ENCODE data around the gene KCNK18. TPM values are rescaled to one million over a fixed set of nuclear protein-coding genes. Genes with fewer than 3 reads are reported as not detected.

KCNK18 gene
- total RNA-seq, 2 experiments from 2014 or later = not detected

DNA sequence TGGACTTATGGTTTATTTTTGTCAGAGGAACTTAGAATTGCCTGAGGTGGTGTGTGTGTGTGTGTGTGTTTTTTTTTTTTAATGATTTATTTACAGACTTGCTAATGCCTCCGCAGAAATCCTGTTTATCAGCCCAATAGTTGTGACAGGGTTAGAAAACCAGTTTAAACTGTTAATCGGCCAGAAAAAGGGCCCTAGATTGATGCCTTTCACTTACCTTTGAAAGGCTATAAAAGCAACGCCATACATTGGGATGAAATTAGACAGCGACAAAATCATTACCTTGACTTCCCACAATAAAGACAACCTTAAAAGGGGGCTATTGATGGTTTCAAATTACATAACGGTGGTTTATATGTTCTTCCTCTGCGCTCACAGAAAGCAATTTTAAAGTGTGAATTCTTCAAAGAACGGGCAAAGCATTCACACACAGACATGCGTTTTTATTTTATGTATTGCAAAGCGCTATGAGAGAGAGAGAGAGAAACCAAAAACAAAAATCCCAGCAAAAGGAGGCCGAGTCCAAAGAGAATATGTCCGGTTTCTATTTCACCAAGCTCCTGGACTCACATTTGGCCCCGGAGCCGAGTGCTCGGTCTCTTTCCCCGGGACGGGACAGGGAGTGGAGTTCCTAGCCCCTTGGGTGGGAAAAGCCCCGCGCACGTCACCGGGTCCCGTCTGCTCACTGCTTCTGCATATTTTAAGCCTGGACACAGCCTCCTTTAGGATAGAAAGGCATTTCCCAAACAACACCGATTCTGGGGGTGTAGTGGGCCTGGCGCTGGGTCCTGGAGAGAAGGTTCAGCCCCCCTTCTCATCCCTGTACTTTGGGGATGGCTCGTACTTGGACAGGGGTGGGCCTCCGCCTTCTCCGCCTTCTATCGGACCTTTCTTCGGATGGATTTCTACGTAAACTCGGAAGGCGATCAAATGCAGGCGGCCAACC, 32.4 kb upstream of the KCNK18 start:
- H3K4me3 Mint-ChIP-seq = no peak overlapping the region
- H3K36me3 Mint-ChIP-seq (ENCODE audit: low read depth) = no peaks in the 10 kb centered on the region
- DNase-seq (no peak), ATAC-seq (no peak)
- ChIA-PET CTCF (interaction anchor here (1.4 to 4.6 kb wide), 4 partner anchors 11 to 377 kb away, joined by 4 to 34 read pairs (median 18); no protein-coding TSS in a partner anchor), POLR2A (interaction anchor here (0.8 kb wide), 1 partner anchor 412 kb away, joined by 5 read pairs; no protein-coding TSS in a partner anchor)
- intact Hi-C loops (cut with DNase I, micrococcal nuclease) = loop anchor here (2.0 to 10.0 kb wide), 3 partner anchors 30 to 890 kb away; partner anchors contain the start of genes EMX2 (in 1 of the 2) and GFRA1 (in 1 of the 2)
- no peak overlapping the region for H3K27ac Mint-ChIP-seq
- H3K4me1 Mint-ChIP-seq = peaks cover 43% of the 10 kb centered on the region
- peaks cover 72% of the 10 kb centered on the region for H3K27me3 Mint-ChIP-seq
- H3K9me3 Mint-ChIP-seq (ENCODE audit: low read depth) = no peaks in the 10 kb centered on the region

DNA sequence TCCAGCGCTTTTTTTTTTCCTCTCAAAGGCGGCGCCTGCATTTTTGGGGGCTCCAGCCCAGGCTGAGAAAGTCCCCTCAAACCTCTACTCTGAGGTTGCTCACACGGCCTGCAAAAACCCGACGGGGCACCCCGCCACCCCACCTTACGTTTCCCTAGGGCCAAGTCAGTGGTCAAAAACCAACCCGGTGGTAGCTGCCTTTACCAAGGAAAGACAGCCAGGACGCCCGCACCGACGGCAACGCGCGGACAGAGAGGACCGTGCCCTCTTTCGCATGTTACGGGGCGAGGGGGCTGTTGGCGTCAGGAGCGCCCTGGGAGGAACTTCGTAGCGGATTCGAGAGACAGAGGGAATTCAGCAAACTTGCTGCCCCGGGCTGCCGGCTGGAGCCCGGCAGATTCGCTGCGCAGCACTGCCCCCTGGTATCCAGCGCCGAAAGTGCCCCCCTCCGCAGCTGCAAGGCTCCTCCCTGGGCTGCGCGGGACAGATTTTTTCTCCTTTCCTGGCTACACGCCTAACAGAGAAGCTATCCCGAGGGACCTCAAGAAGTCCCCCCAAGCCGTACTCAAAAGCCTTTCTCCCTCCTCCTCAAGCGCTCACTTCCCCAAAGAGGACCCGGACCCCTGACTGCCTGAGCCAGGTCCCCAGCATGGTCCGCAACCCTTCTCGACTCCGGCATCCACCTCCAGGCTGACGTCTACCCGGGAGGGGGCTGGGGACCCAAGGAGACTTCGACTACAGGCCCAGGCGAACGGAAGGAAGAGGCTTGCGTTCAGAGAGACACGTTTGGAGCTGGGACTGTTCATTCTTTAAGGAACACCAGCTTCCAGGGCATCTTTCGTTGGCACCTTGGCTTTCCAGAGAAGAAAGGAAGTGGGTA, 31.5 kb upstream of the KCNK18 start:
- Mint-ChIP-seq H3K27me3 (peaks cover 72% of the 10 kb centered on the region), H3K27ac (no peak overlapping the region), H3K4me1 (peaks cover 47% of the 10 kb centered on the region), H3K36me3 (ENCODE audit: low read depth) (no peaks in the 10 kb centered on the region), H3K9me3 (ENCODE audit: low read depth) (no peaks in the 10 kb centered on the region), H3K4me3 (no peak overlapping the region)
- CTCF ChIA-PET = interaction anchor here (0.7 to 4.6 kb wide), 6 partner anchors 10 to 386 kb away, joined by 3 to 34 read pairs (median 21); no protein-coding TSS in a partner anchor
- ATAC-seq (peak; percentile 27), DNase-seq (peak; percentile 59)
- intact Hi-C loops (cut with DNase I, micrococcal nuclease) = loop anchor here (1.0 to 10.0 kb wide), 5 partner anchors 27 to 891 kb away; partner anchors contain the start of genes EMX2 (in 1 of the 2), GFRA1 (in 1 of the 2) and VAX1 (in 1 of the 2)
- POLR2A ChIA-PET = interaction anchor here (0.6 kb wide), 1 partner anchor 608 kb away, joined by 3 read pairs; no protein-coding TSS in a partner anchor

DNA sequence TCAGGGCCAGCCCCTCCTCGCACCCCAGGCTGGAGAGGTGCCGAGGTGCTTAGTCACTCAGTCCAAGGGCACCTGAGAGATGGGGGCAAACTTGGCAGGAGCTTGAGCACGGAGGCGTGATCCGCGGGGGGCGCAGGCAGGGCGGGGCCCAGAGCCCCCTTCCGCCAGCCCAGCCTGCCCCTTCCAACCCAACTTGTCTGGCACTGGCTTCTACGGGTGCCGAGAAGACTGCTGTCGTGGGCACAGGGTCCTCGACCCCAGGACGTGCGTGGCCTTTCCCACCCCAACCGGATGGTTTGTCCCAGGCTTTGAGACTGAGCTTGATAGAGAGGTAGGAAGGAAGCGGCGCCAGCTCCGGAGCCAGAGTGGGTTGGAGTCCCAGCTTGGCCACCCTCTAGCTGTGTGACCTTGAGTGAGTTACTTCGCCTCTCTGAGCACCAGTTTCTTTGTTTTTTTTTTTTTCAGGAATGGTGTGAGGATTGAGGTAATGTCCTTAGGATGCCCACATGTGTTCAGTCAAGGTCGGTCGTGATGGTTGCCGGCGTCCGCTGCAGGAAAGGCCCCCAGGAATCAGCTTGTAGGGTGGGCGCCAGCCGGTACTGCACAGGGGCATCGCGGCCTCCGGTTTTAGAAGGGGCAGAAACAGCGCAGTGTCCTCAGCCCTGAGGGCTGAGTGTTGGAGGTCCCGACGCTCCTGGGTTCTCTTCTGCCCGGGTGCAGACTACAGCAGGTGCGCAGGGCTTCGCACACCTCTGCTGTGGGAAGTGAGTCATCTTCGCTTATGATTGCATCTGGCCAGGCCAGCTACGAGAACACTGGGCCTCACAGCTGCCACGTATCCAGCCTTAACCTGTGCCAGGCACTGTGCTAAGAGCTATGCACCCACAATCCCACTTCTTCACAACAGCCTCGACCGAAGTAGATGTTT, 30.6 kb upstream of the KCNK18 start:
- Mint-ChIP-seq H3K27ac (no peak overlapping the region), H3K4me3 (no peak overlapping the region)
- POLR2A ChIA-PET = interaction anchor here (0.6 to 0.7 kb wide), 2 partner anchors 29 to 607 kb away, joined by 3 read pairs; no protein-coding TSS in a partner anchor

DNA sequence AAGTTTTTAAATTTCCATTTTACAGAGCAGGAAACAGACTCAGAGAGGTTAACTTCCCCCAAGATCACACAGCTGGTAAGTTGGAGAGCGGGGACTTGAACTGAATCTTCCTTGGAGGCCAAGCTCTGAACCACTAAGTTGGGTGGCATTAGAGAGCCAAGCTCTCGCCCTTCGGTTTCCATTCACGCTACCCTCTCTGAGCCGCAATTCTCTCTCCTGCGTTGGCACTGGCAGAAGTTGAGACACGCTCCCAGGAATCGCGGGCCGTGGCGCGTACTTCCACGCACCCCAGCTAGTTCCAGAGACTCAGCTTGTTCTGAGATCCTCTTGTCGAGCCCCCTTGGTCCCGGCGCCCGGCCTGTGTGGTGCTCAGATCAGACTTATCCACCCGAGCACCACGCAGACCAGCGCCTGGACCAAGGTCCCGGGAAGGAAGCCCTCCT, 29.9 kb upstream of the KCNK18 start:
- POLR2A ChIA-PET = interaction anchor here (0.7 kb wide), 1 partner anchor 30 kb away, joined by 3 read pairs; no protein-coding TSS in a partner anchor
- H3K27ac Mint-ChIP-seq = no peak overlapping the region
- H3K27me3 Mint-ChIP-seq = peaks cover 73% of the 10 kb centered on the region
- peak; percentile 6 for DNase-seq
- H3K4me3 Mint-ChIP-seq = no peak overlapping the region
- ATAC-seq = no peak
- no peaks in the 10 kb centered on the region for H3K36me3 Mint-ChIP-seq (ENCODE audit: low read depth)
- H3K9me3 Mint-ChIP-seq (ENCODE audit: low read depth) = no peaks in the 10 kb centered on the region
- CTCF ChIA-PET = interaction anchor here (0.5 to 4.6 kb wide), 24 partner anchors 9 to 511 kb away, joined by 3 to 34 read pairs (median 5); no protein-coding TSS in a partner anchor
- intact Hi-C loops (cut with DNase I, micrococcal nuclease) = loop anchor here (2.0 to 10.0 kb wide), 3 partner anchors 367 to 893 kb away; partner anchors contain the start of genes EMX2 (in 1 of the 2) and GFRA1 (in 1 of the 2)
- peaks cover 44% of the 10 kb centered on the region for H3K4me1 Mint-ChIP-seq

More for the DNA sequence above, 30.6 kb upstream of the KCNK18 start:
- CTCF ChIA-PET = interaction anchor here (0.8 to 4.6 kb wide), 18 partner anchors 8 to 484 kb away, joined by 3 to 34 read pairs (median 6); no protein-coding TSS in a partner anchor
- H3K36me3 Mint-ChIP-seq (ENCODE audit: low read depth) = no peaks in the 10 kb centered on the region
- ATAC-seq = peak; percentile 47
- H3K9me3 Mint-ChIP-seq (ENCODE audit: low read depth) = no peaks in the 10 kb centered on the region
- peaks cover 71% of the 10 kb centered on the region for H3K27me3 Mint-ChIP-seq
- peak; percentile 35 for DNase-seq
- intact Hi-C loops (cut with DNase I, micrococcal nuclease) = loop anchor here (1.0 to 10.0 kb wide), 4 partner anchors 28 to 892 kb away; partner anchors contain the start of genes EMX2 (in 1 of the 2), GFRA1 (in 1 of the 2) and VAX1 (in 1 of the 2)
- H3K4me1 Mint-ChIP-seq = peaks cover 47% of the 10 kb centered on the region

DNA sequence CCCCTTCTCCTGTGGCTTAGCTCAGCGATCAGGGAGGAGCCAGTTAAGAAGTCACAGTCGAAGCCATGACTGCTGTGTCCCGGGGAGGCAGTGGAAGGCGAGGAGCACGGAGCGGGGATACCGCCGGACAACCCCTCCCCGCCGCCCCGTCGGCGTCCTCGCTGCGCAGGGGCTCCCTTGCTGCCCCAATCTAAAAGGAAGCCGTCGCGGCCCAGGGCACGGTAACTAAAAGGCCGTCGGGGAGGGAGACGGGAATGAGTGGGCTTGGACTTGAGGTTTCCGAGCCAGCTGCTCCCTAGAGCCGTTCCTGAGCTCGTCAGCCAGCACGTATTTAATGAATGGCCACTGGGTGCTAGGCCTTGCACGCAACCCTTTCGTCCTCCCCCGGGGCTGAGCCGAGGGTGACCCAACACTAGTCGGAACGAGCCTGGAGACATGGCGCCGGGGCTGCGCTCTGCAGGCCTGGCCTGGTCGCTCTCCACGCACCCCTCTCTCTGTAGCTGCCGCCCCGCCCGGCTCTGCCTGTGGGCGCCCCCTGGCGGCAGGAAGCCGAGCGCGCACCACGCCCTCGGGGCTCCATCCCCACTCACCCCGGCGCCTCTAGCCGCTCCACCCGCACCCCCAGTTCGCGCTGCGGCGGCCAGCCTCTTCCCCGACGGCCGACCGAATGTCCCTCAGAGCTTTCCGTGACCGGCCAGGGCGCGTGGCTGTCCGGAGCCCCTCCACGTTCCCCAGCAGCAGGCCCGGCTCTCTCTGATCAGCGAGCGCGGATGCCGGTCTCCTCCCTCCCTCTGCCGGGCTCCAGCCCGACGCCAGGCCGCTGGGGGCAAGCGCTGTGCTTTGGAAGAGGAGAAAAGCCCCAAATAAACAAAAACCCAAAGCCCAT, 29.3 kb upstream of the KCNK18 start:
- H3K4me3 Mint-ChIP-seq = peak overlapping the region; percentile 26

DNA sequence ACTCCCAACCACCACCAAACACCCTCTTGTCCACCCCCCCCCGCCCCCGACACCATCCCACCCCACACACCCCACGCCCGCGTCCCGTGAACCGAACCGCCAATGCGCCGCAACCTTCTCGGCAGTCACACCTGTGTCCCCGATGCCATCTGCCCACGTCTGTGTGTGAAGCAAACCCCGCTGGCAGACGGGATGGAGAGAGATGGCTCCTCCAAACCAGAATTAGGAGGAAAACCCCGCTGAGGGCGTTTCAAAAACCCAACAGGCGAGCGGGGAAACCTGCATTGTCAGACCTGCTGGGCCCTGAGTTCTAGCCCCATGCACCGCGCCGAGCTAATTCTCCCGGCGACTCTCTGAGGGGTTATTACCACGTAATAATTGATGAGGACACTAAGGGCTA, 28.6 kb upstream of the KCNK18 start:
- Mint-ChIP-seq H3K27me3 (peaks cover 74% of the 10 kb centered on the region), H3K9me3 (ENCODE audit: low read depth) (no peaks in the 10 kb centered on the region), H3K36me3 (ENCODE audit: low read depth) (no peaks in the 10 kb centered on the region), H3K27ac (no peak overlapping the region), H3K4me3 (peak overlapping the region; percentile 21), H3K4me1 (peaks cover 38% of the 10 kb centered on the region)
- intact Hi-C loops (cut with DNase I, micrococcal nuclease) = loop anchor here (2.0 to 10.0 kb wide), 4 partner anchors 36 to 894 kb away; partner anchors contain the start of genes EMX2 (in 1 of the 2), ENO4 (in 1 of the 2) and GFRA1 (in 1 of the 2)
- no peak for ATAC-seq
- ChIA-PET CTCF (interaction anchor here (0.6 to 4.6 kb wide), 11 partner anchors 25 to 383 kb away, joined by 3 to 34 read pairs (median 6); no protein-coding TSS in a partner anchor), POLR2A (no interaction called here)
- DNase-seq = peak; percentile 24

More for the DNA sequence above, 29.3 kb upstream of the KCNK18 start:
- Mint-ChIP-seq H3K27ac (no peak overlapping the region), H3K36me3 (ENCODE audit: low read depth) (no peaks in the 10 kb centered on the region), H3K4me1 (peaks cover 40% of the 10 kb centered on the region), H3K27me3 (peaks cover 72% of the 10 kb centered on the region), H3K9me3 (ENCODE audit: low read depth) (no peaks in the 10 kb centered on the region)
- intact Hi-C loops (cut with DNase I, micrococcal nuclease) = loop anchor here (2.0 to 10.0 kb wide), 5 partner anchors 35 to 893 kb away; partner anchors contain the start of genes EMX2 (in 1 of the 2), ENO4 (in 1 of the 2) and GFRA1 (in 1 of the 2)
- ChIA-PET CTCF (interaction anchor here (0.5 to 4.6 kb wide), 23 partner anchors 8 to 512 kb away, joined by 3 to 34 read pairs (median 5); no protein-coding TSS in a partner anchor), POLR2A (no interaction called here)
- peak; percentile 88 for ATAC-seq
- DNase-seq = peak; percentile 85

DNA sequence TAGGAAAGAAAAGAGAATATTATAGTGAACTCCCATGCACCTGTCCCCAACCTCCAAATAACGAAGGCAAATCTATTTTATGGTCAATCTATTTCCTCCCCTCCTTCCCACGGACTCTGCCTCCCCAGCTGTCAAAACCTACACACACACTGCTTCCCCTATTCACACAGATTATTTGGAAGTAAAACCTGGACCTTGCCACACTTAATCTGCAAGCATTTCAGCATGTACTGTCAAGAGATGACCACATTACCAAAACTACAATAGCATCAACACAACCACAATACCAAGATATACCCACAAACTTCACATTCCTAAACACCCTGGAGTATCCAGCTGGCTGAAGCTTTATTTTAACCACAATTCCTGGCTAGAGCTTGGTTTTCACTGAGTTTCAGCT, 27.8 kb upstream of the KCNK18 start:
- H3K27ac Mint-ChIP-seq = no peak overlapping the region
- H3K4me1 Mint-ChIP-seq = peaks cover 37% of the 10 kb centered on the region
- CTCF ChIA-PET = interaction anchor here (0.6 to 3.7 kb wide), 7 partner anchors 11 to 383 kb away, joined by 3 to 34 read pairs (median 4); partner anchors contain the start of gene VAX1
- ATAC-seq (no peak), DNase-seq (no peak)
- no peak overlapping the region for H3K4me3 Mint-ChIP-seq
- H3K27me3 Mint-ChIP-seq = peaks cover 68% of the 10 kb centered on the region
- no peaks in the 10 kb centered on the region for H3K36me3 Mint-ChIP-seq (ENCODE audit: low read depth)
- no peaks in the 10 kb centered on the region for H3K9me3 Mint-ChIP-seq (ENCODE audit: low read depth)
- intact Hi-C loops (cut with DNase I, micrococcal nuclease) = loop anchor here (2.0 to 10.0 kb wide), 4 partner anchors 37 to 895 kb away; partner anchors contain the start of genes EMX2 (in 1 of the 2), ENO4 (in 1 of the 2) and GFRA1 (in 1 of the 2)
- POLR2A ChIA-PET = interaction anchor here (0.6 kb wide), 1 partner anchor 417 kb away, joined by 8 read pairs; no protein-coding TSS in a partner anchor

DNA sequence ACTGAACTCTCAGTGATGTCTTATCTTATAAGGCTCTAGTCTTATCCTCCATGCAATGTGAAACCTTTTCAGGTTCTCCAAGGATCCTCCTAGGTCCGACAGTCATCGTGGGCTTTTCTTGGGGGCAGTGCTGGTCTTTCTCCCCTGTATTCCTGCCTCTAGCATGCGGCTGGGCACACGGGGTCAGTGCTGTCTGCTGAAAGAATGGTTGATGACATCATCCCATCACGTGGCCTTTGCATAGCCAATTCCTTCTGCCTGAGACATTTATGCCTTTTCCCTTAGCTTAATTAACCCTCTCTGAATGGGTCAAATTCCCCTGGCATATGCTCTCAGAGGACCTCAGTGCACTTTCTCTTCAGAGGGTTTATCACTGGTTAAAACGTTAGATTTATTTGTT, 27.0 kb upstream of the KCNK18 start:
- intact Hi-C loops (cut with DNase I, micrococcal nuclease) = loop anchor here (10.0 kb wide), 2 partner anchors 165 to 725 kb away; partner anchors contain the start of gene SHTN1 (in 1 of the 2)
- no peaks in the 10 kb centered on the region for H3K9me3 Mint-ChIP-seq (ENCODE audit: low read depth)
- DNase-seq = peak; percentile 9
- H3K4me1 Mint-ChIP-seq = peaks cover 38% of the 10 kb centered on the region
- no peaks in the 10 kb centered on the region for H3K36me3 Mint-ChIP-seq (ENCODE audit: low read depth)
- no peak for ATAC-seq
- H3K27ac Mint-ChIP-seq = no peak overlapping the region
- ChIA-PET CTCF (interaction anchor here (1.1 to 1.8 kb wide), 3 partner anchors 12 to 373 kb away, joined by 3 to 5 read pairs (median 3); partner anchors contain the start of gene VAX1), POLR2A (no interaction called here)
- peaks cover 61% of the 10 kb centered on the region for H3K27me3 Mint-ChIP-seq
- no peak overlapping the region for H3K4me3 Mint-ChIP-seq
